ENCODE results near the gene DSG3.

The DSG3 gene

DNA sequence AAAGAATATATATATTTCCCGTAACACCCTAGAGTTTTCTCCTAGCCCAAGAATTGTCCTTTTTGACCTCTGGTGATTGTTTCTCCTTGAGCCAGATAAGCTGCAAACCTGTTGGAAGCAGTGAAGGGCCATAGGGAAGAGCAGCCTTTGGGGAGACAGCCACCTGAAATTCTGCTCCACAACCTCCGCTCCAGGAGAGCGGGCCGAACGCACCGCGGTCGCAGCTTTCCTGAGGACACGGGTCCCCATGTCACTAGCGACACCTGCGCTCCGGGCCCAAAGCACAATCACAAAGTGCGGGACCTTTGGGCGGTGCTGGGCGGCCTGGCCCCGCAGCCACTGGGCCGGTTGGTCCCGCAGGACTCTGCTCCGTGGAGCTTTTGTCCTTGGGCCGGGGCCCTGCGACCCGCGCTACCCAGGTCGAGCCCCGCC, 49.9 kb downstream of the DSG3 start:
- H3K36me3 ChIP-seq, result no peaks in the 10 kb centered on the region
- H3K4me3 ChIP-seq, result peak overlapping the region; percentile 53 to 75 (median 66)
- peaks cover 12 to 22% (median 19%) of the 10 kb centered on the region in 11 experiments; a peak in 20 of 22 replicates for H3K27me3 ChIP-seq
- H3K9me3 ChIP-seq (replicated peaks in 1 of 11), result peaks cover 0 to 13% (median 10%) of the 10 kb centered on the region in 11 experiments; a peak in 12 of 22 replicates
- no peak overlapping the region for H3K27ac ChIP-seq
- peak overlapping the region in 9 of 11 experiments; percentile 45 to 80 (median 68); a peak in 12 of 22 replicates for H3K9ac ChIP-seq
- peak overlapping the region; percentile 75 to 91 (median 84) for H3K4me2 ChIP-seq
- peaks cover 0 to 11% (median 5%) of the 10 kb centered on the region in 10 experiments; a peak in 7 of 20 replicates for H3K4me1 ChIP-seq
- no peaks in the 10 kb centered on the region for H4K20me1 ChIP-seq
- TF ChIP-seq Cebpa-rat (IDR thresholded peaks at IDR 0.05), result no peak

DNA sequence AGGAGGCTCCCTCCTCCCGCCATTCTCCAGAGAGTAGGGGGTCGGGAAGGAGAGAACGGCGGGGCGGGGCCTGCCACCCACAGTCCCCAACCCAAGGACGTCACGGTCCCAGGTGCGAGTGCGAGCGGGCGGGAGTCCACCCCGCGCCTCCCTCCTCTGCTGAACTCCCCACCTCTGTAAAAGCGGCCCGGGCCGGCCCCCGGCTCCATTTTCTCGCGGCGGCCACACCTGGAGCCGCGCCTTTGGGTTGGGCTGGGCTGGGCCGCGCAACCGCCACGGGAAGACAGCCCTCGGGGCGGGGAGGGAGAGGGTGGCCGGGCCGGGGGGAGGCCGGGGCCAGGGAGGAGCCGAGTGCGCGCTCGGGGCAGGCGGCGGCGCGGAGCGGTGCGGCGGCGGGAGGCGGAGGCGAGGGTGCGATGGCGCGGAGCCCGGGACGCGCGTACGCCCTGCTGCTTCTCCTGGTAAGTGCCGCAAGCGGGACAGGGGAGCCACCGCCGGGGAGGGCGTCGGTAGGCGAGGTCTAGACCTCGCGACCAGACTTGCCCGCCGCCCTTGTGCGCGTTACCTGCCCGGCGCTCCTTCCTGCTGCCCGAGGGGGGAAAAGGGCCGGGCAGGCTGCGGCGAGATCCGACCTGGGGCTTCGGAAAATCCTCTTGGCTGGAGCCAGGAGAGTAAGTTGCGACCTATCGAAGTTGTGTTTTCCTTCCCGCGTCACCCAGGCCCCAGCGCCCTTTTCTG, 50.5 kb downstream of the DSG3 start, which contains the start of gene DSG2:
Gene DSG2, plus strand, starts transcription at position 342 of the 738 bp plus-strand sequence. Its CDS starts 75 bp downstream, at position 417.
- Histone ChIP-seq H3K27ac (peak within 1 kb of the TSS in 6 of 11 experiments; percentile 21 to 58 (median 33); a peak in 7 of 22 replicates), H3K4me2 (peak within 1 kb of the TSS; percentile 75 to 91 (median 84)), H3K36me3 (no peaks in the 10 kb centered on the region), H3K9me3 (replicated peaks in 1 of 11) (peaks cover 0 to 13% (median 10%) of the 10 kb centered on the region in 11 experiments; a peak in 12 of 22 replicates), H4K20me1 (no peaks in the 10 kb centered on the region), H3K9ac (peak within 1 kb of the TSS; percentile 45 to 80 (median 63); a peak in 19 of 22 replicates), H3K27me3 (peaks cover 12 to 22% (median 19%) of the 10 kb centered on the region in 11 experiments; a peak in 20 of 22 replicates), H3K4me3 (peak within 1 kb of the TSS; percentile 53 to 75 (median 66)), H3K4me1 (peaks cover 0 to 11% (median 5%) of the 10 kb centered on the region in 10 experiments; a peak in 7 of 20 replicates)
- no peak for TF ChIP-seq Cebpa-rat (IDR thresholded peaks at IDR 0.05)

DNA sequence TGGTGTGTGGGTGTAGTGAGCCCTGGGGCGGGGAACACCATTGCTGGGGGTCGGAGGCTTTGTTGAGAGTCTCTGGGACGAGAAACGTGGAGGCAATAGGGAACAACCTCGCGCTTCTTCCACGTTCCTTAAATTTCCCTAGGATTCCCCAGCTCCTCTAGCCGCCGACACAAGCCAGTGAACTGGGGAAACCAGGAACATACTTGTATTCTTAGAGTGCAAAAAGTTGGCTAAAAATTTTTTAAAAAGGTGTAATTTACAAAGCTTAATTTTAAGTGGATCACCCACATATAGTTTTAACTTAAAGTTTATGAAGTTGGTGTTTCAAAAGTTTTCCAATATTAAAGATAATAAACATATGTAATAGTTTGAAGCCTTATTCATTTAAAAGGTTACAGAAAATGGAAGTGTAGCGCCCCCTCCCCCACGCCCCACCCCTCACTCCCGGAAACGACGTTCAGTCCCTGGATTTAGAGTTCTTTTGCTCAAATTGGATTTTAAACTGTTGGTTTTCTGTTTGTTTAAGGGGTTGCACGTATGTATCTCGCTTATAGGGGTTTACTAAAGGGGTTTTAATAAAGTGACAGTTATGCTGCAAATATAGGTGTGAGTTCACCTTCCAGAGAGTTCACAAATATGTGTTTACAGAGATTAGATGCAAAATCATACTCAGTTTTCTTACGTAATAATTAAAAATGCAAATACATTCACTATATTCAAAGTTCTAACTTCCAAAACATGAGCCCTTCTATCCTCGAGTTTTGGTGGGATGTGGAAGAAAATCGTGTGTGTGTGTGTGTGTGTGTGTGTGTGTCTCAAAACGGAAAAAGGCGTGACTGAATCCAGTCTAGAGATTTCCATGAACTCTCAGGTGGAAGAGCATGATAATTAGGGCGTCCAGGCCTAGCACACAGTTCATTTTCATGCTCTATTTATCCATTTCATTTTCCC, 51.3 kb downstream of the DSG3 start:
- no peak for TF ChIP-seq Cebpa-rat (IDR thresholded peaks at IDR 0.05)
- Histone ChIP-seq H4K20me1 (no peaks in the 10 kb centered on the region), H3K9ac (peak overlapping the region; percentile 45 to 80 (median 63); a peak in 19 of 22 replicates), H3K27me3 (peaks cover 12 to 22% (median 19%) of the 10 kb centered on the region in 11 experiments; a peak in 20 of 22 replicates), H3K36me3 (no peaks in the 10 kb centered on the region), H3K27ac (peak overlapping the region in 6 of 11 experiments; percentile 21 to 58 (median 33); a peak in 7 of 22 replicates), H3K9me3 (replicated peaks in 1 of 11) (peaks cover 0 to 13% (median 10%) of the 10 kb centered on the region in 11 experiments; a peak in 12 of 22 replicates), H3K4me3 (peak overlapping the region; percentile 53 to 75 (median 66)), H3K4me2 (peak overlapping the region; percentile 75 to 91 (median 84)), H3K4me1 (peaks cover 0 to 11% (median 5%) of the 10 kb centered on the region in 10 experiments; a peak in 7 of 20 replicates)

GRCh38 chr18:31500051-31500688, 52.6 kb downstream of the DSG3 start:
- Histone ChIP-seq H3K9ac (no peak overlapping the region), H3K4me1 (peaks cover 0 to 11% (median 5%) of the 10 kb centered on the region in 10 experiments; a peak in 7 of 20 replicates), H3K4me3 (no peak overlapping the region), H3K36me3 (no peaks in the 10 kb centered on the region), H3K4me2 (peak overlapping the region in 6 of 11 experiments; percentile 8 to 43 (median 15); a peak in 6 of 22 replicates), H3K27ac (no peak overlapping the region), H3K27me3 (peaks cover 12 to 22% (median 19%) of the 10 kb centered on the region in 11 experiments; a peak in 20 of 22 replicates), H4K20me1 (no peaks in the 10 kb centered on the region), H3K9me3 (replicated peaks in 1 of 11) (peaks cover 0 to 13% (median 10%) of the 10 kb centered on the region in 11 experiments; a peak in 12 of 22 replicates)
- no peak for TF ChIP-seq Cebpa-rat (IDR thresholded peaks at IDR 0.05)

GRCh38 chr18:31503011-31503410, 55.5 kb downstream of the DSG3 start:
- H4K20me1 ChIP-seq, result no peaks in the 10 kb centered on the region
- TF ChIP-seq Cebpa-rat (IDR thresholded peaks at IDR 0.05), result no peak

DNA sequence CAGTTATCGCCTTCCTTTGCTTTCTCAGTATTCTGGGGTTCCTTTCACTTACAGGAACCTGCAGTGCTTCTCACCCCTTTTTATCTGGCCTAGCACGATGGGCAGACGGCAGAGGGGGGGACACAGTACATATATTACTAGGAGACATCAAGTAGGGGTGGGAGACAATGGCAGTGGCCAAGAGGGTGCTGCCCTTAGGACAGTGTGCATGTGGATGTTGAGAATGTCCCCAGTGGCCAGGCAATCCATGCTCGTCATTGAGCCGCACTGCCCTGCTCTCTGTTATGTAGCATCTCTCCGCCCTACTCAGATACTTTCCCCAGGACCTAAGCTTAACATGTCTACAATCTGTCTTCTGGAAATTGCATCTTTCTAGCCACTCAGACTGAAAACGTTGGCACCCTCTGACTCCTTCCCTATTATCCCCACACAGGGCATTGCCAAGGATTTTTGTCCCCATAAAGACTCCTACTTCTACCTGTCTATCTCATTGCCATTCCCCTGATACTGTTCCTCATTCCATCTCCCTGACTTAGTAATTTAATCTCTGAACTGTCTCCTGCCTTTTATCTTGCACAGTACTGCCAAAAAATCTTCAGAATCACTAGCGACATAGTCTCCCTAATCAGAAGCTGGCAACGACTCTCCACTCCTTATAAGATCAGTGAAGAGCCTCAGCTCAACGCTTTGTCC, 57.1 kb downstream of the DSG3 start:
- no peak overlapping the region for H3K27ac ChIP-seq
- H4K20me1 ChIP-seq, result no peaks in the 10 kb centered on the region
- no peak for TF ChIP-seq Cebpa-rat (IDR thresholded peaks at IDR 0.05)
- H3K36me3 ChIP-seq, result no peaks in the 10 kb centered on the region
- no peak overlapping the region for H3K4me2 ChIP-seq
- H3K4me3 ChIP-seq, result no peak overlapping the region
- no peak overlapping the region for H3K9ac ChIP-seq
- peaks cover 0 to 8% (median 5%) of the 10 kb centered on the region in 10 experiments; a peak in 7 of 20 replicates for H3K4me1 ChIP-seq
- no peaks in the 10 kb centered on the region for H3K9me3 ChIP-seq (replicated peaks in 1 of 11)
- no peaks in the 10 kb centered on the region for H3K27me3 ChIP-seq

More at GRCh38 chr18:31503011-31503410, 55.5 kb downstream of the DSG3 start:
- no peak overlapping the region for H3K4me3 ChIP-seq
- peaks cover 5 to 7% (median 6%) of the 10 kb centered on the region in 11 experiments; a peak in 17 of 22 replicates for H3K27me3 ChIP-seq
- no peaks in the 10 kb centered on the region for H3K36me3 ChIP-seq
- H3K4me1 ChIP-seq, result peaks cover 0 to 11% (median 5%) of the 10 kb centered on the region in 10 experiments; a peak in 7 of 20 replicates
- H3K9ac ChIP-seq, result no peak overlapping the region
- no peak overlapping the region for H3K27ac ChIP-seq
- H3K4me2 ChIP-seq, result no peak overlapping the region
- peaks cover 0 to 5% (median 5%) of the 10 kb centered on the region in 11 experiments; a peak in 10 of 22 replicates for H3K9me3 ChIP-seq (replicated peaks in 1 of 11)

DNA sequence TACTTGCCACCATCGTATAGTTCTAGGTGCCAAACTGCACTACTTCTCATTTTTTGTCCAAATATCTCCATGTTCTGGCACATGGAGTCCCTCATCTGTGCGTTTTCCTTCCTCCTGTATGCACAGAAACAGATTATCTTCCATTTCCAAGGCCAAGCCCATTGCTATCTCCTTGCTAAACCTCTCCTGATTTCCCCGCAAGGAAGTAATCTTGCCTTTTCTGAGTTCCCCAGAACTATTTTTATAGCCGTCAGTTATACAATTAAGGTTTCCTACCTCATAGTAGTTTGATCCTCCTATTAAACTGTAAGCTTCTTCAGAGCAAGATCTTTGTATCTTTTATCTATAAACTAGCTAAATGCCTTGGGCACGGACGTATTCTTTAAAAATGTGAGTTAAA, 57.6 kb downstream of the DSG3 start:
- no peak overlapping the region for H3K27ac ChIP-seq
- H3K4me1 ChIP-seq, result peaks cover 0 to 5% (median 3%) of the 10 kb centered on the region in 10 experiments; a peak in 7 of 20 replicates
- no peak for TF ChIP-seq Cebpa-rat (IDR thresholded peaks at IDR 0.05)
- H3K4me2 ChIP-seq, result no peak overlapping the region
- no peaks in the 10 kb centered on the region for H3K27me3 ChIP-seq
- H3K36me3 ChIP-seq, result no peaks in the 10 kb centered on the region
- H3K4me3 ChIP-seq, result no peak overlapping the region
- no peaks in the 10 kb centered on the region for H3K9me3 ChIP-seq (replicated peaks in 1 of 11)
- no peak overlapping the region for H3K9ac ChIP-seq
- H4K20me1 ChIP-seq, result no peaks in the 10 kb centered on the region

Data from BLaER1 treated with 17β-estradiol and CSF1 and Interleukin-3, amounts not matched to agents 10 nM and 100 nM (cell line).